Effector memory CD8-positive, alpha-beta T cell (primary cell): ENCODE results near the gene PPDPF.
"Not testable (repeated sequence)": the region's sequence is repeated elsewhere in the genome, so short reads cannot be mapped to it uniquely, and the experiment has no call there.

Source experiments
- ATAC-seq: fragments of 150-1000 bp; cut with Tn5 transposase; replicated peaks from 2 replicates; pipeline ENCODE4 v1.10.0; 2021; ENCODE audit warnings: mild to moderate bottlenecking, moderate library complexity
- DNase-seq, 3 experiments: peaks; one replicate each; pipeline ENCODE4 v3.0.0; 2021
- H3K27ac Mint-ChIP-seq, 2 donors: one replicate each; pipeline ENCODE4 v1.8.0; 2022; ENCODE audit warnings: mild to moderate bottlenecking in 2 of 2, mixed read lengths in 2 of 2, moderate library complexity in 2 of 2
- H3K27me3 Mint-ChIP-seq, 2 donors: one replicate each; pipeline ENCODE4 v1.8.0; 2022; ENCODE audit warnings: mixed read lengths in 2 of 2
- H3K36me3 Mint-ChIP-seq: one replicate; pipeline ENCODE4 v1.8.0; 2022; ENCODE audit warnings: mild to moderate bottlenecking, moderate library complexity, mixed read lengths; ENCODE audit not compliant: insufficient read depth
- H3K4me1 Mint-ChIP-seq, 2 donors: one replicate each; pipeline ENCODE4 v1.8.0; 2022; ENCODE audit warnings: low read depth in 2 of 2, mixed read lengths in 2 of 2
- H3K4me3 Mint-ChIP-seq, 2 donors: one replicate each; pipeline ENCODE4 v1.8.0; 2022; ENCODE audit warnings: mild to moderate bottlenecking in 2 of 2, mixed read lengths in 2 of 2, moderate library complexity in 2 of 2
- H3K9me3 Mint-ChIP-seq, 2 donors: one replicate each; pipeline ENCODE4 v1.8.0; 2022; ENCODE audit warnings: mixed read lengths in 2 of 2

Gene PPDPF

GRCh38 chr20:63568986-63569949 lies 48.7 kb downstream of the PPDPF start:
- H3K27ac Mint-ChIP-seq: no peak overlapping the region

DNA sequence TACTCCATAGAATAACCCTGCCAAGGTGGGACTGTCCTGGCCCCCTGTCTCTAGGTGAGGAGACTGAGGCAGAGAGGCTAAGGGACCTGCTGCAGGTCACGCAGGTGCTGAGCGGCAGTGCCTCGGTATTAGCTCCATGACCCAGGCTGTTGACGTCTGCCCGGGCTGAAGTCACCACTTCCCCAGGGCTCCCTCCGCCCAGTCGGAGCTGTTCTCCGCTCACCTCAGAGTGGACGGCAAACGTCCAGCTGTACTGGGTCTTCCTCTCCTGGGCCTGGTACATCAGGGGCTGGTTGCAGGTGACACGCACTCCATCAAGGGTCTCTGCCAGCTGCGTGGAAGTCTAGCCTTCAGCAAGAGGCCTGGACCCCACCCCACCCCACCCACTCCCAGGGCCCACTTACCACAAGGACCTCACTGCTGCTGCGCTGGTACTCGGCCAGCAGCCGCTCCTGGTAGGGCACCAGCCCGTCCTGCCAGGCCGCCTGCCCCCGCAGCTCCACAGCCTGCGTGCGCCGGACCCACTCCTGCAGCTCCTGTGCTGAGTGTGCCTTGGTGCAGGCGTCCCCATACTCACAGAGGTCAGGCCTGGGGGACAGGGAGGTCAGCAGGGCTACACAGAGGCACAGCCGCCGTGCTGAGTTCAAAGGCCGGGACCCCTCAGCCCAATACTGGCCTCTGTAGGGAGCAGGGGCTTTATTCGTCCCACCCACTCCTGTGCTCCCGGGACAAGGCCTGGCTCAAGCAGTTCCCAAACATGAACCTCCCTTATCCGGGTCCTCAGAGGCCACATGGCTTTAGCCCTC lies 49.9 kb downstream of the PPDPF start:
- Mint-ChIP-seq H3K36me3 (peaks cover 24% of the 10 kb centered on the region), H3K27ac (no peak overlapping the region), H3K4me1 (peaks cover 12 to 22% of the 10 kb centered on the region in 2 donors), H3K4me3 (peak overlapping the region in 1 of 2 donors; percentile 86), H3K9me3 (no peaks in the 10 kb centered on the region), H3K27me3 (no peaks in the 10 kb centered on the region)
- ATAC-seq: no peak
- no peak for DNase-seq

More at GRCh38 chr20:63568986-63569949, 48.7 kb downstream of the PPDPF start:
- no peaks in the 10 kb centered on the region for H3K27me3 Mint-ChIP-seq
- no peaks in the 10 kb centered on the region for H3K9me3 Mint-ChIP-seq
- ATAC-seq (no peak), DNase-seq (no peak)
- H3K4me1 Mint-ChIP-seq: peaks cover 12 to 22% of the 10 kb centered on the region in 2 donors
- peaks cover 24% of the 10 kb centered on the region for H3K36me3 Mint-ChIP-seq
- peak overlapping the region; percentile 78 to 86 for H3K4me3 Mint-ChIP-seq

DNA sequence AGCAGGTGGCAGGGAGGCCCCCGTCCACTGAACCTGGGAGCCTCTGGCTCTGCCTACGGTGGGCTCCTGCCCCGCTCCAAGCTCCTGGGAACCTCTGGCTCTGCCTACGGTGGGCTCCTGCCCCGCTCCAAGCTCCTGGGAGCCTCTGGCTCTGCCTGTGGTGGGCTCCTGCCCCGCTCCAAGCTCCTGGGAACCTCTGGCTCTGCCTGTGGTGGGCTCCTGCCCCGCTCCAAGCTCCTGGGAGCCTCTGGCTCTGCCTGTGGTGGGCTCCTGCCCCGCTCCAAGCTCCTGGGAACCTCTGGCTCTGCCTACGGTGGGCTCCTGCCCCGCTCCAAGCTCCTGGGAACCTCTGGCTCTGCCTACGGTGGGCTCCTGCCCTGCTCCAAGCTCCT lies 50.5 kb downstream of the PPDPF start:
- not testable (repeated sequence) for H3K27ac Mint-ChIP-seq, H3K27me3 Mint-ChIP-seq, H3K4me3 Mint-ChIP-seq, DNase-seq, H3K9me3 Mint-ChIP-seq, ATAC-seq
- Mint-ChIP-seq H3K36me3 (peaks cover 24% of the 10 kb centered on the region), H3K4me1 (peaks cover 12 to 22% of the 10 kb centered on the region in 2 donors)
